GM12875 (cell line): ENCODE results near the gene GPATCH4.

Source experiments
- H3K4me3 ChIP-seq: one replicate; pipeline ENCODE4 v1.5.1; 2011; ENCODE audit warnings: low read depth, low read length, control low read depth
- TF ChIP-seq, protein P1 (sequence below): IDR thresholded peaks from 2 replicates; pipeline ENCODE4 v1.5.1; 2011; ENCODE audit warnings: low read depth, mild to moderate bottlenecking, control low read depth, inconsistent platforms, low read length, moderate library complexity, borderline replicate concordance; ENCODE audit not compliant: insufficient read depth

GPATCH4 gene

GRCh38 chr1:156595016-156595415, 6.3 kb downstream of the GPATCH4 start:
- TF ChIP-seq, protein P1, sequence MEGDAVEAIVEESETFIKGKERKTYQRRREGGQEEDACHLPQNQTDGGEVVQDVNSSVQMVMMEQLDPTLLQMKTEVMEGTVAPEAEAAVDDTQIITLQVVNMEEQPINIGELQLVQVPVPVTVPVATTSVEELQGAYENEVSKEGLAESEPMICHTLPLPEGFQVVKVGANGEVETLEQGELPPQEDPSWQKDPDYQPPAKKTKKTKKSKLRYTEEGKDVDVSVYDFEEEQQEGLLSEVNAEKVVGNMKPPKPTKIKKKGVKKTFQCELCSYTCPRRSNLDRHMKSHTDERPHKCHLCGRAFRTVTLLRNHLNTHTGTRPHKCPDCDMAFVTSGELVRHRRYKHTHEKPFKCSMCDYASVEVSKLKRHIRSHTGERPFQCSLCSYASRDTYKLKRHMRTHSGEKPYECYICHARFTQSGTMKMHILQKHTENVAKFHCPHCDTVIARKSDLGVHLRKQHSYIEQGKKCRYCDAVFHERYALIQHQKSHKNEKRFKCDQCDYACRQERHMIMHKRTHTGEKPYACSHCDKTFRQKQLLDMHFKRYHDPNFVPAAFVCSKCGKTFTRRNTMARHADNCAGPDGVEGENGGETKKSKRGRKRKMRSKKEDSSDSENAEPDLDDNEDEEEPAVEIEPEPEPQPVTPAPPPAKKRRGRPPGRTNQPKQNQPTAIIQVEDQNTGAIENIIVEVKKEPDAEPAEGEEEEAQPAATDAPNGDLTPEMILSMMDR: no peak

GRCh38 chr1:156594190-156594589, 7.1 kb downstream of the GPATCH4 start:
- H3K4me3 ChIP-seq: no peak overlapping the region
- TF ChIP-seq, protein P1: no peak

More at GRCh38 chr1:156595016-156595415, 6.3 kb downstream of the GPATCH4 start:
- H3K4me3 ChIP-seq: no peak overlapping the region

- no peak overlapping the region for H3K4me3 ChIP-seq
- TF ChIP-seq, protein P1: no peak
These were observed 7.7 kb downstream of the GPATCH4 start for GRCh38 chr1:156593661-156593989.

- no peak overlapping the region for H3K4me3 ChIP-seq
- TF ChIP-seq, protein P1: no peak
These were observed 8.2 kb downstream of the GPATCH4 start for GRCh38 chr1:156592910-156593660.

GRCh38 chr1:156592158-156592909, 8.9 kb downstream of the GPATCH4 start:
- TF ChIP-seq, protein P1: no peak
- peak overlapping the region; percentile 62 for H3K4me3 ChIP-seq

DNA sequence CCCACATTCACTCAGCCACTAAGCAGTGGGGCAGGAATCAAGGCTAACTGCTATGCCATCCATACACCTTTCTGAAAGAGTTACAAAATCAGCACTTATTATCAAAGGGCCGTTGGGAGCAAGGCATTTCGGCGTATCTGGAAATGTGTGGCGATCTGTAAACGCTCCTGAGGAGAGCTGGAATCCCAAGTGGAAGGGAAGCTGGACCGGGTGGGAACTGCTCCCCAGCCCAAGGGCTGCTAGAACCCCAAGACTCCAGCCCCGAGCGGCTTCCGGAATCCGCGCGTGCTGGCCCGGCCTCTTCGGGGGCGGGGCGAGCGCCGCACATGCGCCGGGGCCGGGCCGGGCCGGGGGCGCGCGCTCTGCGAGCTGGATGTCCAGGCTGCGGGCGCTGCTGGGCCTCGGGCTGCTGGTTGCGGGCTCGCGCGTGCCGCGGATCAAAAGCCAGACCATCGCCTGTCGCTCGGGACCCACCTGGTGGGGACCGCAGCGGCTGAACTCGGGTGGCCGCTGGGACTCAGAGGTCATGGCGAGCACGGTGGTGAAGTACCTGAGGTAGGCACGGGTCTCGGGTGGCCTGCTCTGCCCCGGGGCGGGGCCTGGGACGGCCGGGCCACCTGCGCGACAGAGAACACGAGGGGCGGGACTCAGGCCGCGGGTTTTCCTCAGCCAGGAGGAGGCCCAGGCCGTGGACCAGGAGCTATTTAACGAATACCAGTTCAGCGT, 9.7 kb downstream of the GPATCH4 start, which contains the start of gene NAXE:
Gene NAXE, plus strand, starts transcription at position 345 of the 726 bp plus-strand sequence. Its CDS starts 29 bp downstream, at position 374.
- peak within 1 kb of the TSS; percentile 62 for H3K4me3 ChIP-seq
- TF ChIP-seq, protein P1: no peak
